ENCODE data around the gene CACNB4.

Gene CACNB4

DNA sequence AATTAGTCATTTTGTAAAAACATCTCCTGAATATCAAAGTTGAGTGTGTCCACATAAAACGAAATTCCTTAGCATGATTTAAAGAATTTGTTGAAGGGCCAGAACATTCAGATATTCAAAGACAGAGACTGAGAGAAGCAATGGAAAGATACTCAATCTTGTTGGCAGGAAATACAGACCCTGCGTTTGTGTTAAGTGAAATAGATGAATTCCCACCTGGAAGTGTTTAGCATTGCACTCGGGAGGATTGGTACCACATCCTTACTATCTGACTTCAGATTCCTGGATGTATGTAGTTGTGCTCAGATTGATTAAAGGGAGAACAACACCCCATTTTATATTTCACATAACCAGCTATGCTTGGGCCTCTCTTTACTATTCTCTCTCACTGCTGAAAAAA is 260.9 kb downstream of the CACNB4 start:
- DNase-seq (ENCODE audit: extremely low read depth in 1 of 2, low read depth in 1 of 2): no peak

DNA sequence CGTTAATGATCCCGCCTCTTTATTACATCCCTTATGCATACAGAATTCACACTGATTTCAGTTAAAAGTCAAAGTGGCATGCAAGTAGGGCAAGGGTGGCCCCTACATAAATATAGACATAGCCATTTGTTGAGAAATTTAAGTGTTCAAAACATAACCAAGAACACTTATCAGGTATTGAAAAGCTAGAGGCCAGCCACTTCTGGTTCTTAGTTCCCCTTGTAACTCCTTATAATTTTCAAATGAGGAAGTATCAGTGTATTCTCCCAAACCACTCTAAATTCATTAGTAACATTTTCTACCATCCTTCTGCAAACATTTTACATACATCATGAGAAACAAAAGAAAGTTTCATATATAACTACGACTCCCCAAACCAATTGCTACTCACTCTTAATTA is 264.9 kb downstream of the CACNB4 start:
- DNase-seq (ENCODE audit: extremely low read depth in 1 of 2, low read depth in 1 of 2): no peak

DNA sequence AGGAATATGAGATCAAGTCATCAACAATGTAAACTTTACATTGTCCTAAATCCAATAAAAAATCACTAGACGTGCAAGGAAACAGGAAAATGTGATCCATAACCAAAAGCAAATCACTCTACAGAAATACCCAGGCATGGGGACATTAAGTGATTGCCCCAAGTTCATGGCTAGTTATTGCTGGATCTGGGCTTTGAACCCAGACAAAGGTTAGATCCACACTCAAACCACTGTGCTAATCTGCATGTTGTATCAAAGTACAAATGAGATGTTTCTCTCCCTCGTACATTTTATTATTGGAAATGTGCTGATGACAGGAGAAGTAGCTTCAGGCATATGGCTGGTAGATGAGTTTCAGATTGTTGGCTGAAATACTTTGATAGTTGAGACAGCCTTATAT is 267.9 kb downstream of the CACNB4 start:
- no peak for DNase-seq (ENCODE audit: extremely low read depth in 1 of 2, low read depth in 1 of 2)

DNA sequence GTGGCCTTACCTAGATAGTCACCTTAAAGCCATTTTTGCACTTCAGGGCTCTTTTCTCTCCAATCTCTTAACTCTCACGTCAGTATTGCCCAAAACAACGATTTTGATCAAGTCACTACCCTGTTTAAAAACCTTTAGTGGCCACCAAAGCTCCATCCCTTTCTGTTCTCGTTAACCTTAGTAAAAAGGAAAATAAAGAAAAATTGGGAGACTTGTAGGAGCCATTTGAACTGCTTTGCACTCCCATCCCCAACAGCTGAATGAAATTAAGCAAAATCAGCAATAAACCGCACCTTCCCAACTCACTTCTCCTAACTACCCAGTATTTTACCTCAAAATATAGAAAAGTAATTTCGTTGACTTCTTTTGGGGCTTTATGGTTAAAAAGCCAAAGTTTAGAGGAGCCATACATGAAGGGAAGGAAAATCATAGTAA is 269.9 kb downstream of the CACNB4 start:
- no peak for DNase-seq (ENCODE audit: extremely low read depth in 1 of 2, low read depth in 1 of 2)

DNA sequence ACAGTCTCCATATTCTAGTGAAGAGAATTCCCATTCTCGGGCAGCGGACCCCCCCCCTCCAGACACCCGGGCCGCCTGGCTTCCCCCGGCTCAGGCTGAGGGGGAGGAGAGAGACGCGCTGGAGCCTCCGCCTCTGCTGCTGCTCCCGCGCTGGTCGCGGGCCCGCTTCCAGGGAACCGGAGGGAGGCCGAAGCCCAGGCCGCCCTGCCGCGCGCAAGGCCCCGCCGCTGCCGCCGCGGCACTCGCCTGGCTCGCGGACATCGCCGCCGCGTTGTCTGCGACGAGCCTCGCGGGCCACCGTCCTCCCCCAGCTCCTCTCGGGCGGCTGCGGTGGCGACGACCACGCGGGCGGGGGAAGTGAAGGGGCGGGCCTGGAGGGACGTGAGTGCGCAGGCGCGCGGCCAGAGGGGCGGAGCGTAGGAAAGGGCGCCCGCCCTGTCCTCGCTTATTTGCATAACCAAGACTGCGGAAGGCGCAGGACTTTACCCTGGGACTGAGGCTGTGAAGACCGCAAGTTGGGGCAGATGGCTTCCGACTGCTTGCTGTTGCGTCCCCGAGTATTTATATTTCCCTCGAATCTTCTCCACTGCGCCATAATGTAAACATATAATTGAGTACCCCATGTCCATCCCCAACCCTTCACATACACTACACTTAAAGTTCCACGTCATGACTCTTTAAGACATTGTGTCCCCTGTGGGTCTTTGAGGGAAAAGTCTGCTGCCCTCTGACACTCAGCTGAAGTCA is 270.5 kb downstream of the CACNB4 start, which contains the start of gene ARL5A:
Gene ARL5A, minus strand, starts transcription at position 279 of the 747 bp plus-strand sequence. Its CDS starts 245 bp downstream, at position 34.
- DNase-seq (ENCODE audit: extremely low read depth in 1 of 2, low read depth in 1 of 2): peak; percentile 78 to 93

DNA sequence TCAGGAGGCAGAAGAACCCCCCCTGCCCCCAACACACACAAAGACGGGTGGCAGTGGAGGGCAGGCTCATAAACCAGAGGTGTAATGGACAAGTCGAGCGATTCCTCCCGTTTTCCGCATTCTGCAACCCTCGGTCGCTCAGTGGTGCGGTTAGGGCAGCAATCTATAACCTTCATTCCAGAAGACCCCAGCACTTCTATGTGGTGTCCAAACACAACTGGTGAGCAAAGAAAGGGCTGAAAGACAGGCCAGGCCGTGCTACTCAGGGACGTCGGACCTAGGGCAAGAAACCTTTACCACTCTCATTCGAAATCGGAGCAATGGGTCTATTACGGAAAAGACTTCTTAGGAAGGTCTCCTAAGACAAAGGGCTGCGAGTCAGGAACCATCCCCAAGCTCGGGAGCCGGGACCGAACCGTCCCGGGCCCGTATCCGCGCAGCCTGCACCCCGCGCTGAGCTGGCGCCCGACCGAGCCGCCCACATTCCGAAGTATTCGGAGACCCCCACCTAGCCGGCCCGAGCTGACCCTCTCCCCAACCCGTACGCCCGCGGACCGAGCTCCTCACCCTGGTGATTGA is 271.2 kb downstream of the CACNB4 start:
- DNase-seq (ENCODE audit: extremely low read depth in 1 of 2, low read depth in 1 of 2): no peak

DNA sequence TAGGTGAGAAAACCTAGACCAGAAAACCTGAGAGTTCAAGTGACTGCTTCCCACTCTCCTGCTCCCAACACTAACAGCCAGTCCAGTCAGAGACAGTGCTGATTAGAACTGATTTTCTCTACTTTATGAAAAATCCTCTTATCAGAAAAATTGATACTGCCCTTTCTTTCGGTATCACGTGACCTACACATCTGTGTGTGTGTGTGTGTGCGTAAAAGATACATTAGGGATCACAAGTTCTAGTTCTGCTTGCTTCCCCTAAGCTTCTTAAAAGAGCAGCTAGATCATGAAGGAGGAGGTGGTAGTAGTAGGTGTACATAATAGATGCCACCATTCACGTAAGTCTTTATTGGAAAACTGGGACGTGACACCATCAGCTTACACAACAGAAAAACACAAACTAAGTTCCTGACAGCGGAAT is 272.1 kb downstream of the CACNB4 start:
- no peak for DNase-seq (ENCODE audit: extremely low read depth in 1 of 2, low read depth in 1 of 2)

DNA sequence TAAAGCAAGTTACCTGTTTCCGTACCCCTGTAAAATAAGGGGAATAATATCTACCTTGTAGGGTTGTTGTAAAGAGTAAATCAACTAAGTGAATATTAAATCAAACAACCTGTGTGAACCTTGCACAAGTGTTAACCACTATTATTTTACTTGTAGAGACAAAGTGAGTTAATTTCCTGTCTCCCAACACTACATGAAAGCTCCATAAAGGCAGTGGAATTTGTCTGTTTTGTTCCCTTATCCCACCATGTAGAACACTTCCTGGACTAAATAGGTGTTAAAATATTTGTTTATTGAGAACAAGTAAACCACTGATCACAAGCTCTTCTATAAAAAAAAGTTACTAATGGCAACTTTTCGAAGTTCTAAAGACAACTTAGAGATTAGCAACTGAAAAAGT is 274.0 kb downstream of the CACNB4 start:
- DNase-seq (ENCODE audit: extremely low read depth in 1 of 2, low read depth in 1 of 2): no peak

DNA sequence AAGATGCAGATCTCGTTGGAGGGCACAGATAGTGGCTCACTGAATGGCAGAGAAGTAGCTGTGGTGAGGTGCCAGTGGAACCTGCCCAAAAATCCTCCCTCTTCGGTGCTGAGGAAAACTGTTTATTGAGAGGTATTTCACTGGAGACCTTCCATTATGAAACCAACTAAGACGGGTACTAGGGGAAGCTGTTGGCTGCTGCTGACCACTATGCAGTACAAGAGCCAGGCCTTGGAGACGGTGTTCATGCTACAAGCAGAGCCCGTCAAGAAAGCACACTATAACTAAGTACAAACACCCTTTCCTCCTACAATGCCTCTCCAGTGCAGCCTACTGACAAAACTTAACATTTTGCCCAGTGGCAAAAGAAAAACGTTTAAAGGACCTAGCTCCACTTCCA is 275.2 kb downstream of the CACNB4 start:
- DNase-seq (ENCODE audit: extremely low read depth in 1 of 2, low read depth in 1 of 2): no peak

DNA sequence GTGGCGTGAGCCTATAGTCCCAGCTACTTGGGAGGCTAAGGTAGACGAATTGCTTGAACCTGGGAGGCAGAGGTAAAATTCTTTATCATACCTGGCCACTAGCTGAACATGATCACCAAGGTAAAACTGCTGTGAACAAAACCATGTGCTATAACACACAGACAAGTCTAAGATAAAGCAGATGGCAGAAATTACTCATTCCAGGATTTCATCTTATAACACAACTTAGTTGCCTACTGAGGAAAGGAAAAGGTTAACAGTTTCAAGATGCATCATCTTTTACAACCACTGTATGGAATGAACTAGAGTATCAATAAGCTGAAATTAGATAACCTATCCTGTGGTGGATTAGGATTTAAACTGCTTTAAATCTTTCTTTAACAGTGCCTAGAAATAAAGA is 278.9 kb downstream of the CACNB4 start:
- no peak for DNase-seq (ENCODE audit: extremely low read depth in 1 of 2, low read depth in 1 of 2)

DNA sequence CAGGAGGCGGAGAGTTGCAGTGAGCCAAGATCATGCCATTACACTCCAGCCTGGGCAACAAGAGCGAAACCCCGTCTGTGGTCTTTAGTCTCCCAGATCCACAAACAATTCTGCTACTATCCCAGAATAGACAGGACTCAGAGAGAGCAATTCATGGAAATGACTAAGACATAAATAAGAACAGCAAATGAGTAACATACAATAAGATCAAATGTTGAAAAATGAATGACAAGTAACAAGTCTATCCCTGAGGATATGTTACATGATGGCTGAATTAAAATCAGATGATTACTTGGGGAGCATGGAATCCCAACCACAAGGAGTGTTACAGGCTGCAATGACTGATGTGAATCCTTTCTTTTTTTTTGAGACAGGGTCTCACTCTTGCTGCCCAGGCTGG is 280.9 kb downstream of the CACNB4 start:
- no peak for DNase-seq (ENCODE audit: extremely low read depth in 1 of 2, low read depth in 1 of 2)

DNA sequence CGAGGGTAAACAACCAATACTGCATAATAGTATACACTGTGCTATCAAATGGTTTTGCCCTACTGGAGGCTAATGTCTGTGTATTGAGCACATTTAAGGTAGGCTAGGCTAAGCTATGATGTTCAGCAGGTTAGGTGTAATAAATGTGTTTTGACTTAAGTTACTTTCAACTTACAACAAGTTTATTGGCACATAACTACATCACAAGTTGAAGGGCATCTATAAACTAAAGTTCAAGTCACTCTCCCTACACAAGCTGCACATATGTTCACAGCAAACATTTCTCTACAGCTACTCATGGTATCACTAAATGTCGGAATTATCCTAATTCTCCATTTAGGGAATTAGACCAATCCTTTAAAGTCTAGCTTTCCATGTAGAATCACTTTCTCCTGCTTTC is 282.0 kb downstream of the CACNB4 start:
- DNase-seq (ENCODE audit: extremely low read depth in 1 of 2, low read depth in 1 of 2): no peak

DNA sequence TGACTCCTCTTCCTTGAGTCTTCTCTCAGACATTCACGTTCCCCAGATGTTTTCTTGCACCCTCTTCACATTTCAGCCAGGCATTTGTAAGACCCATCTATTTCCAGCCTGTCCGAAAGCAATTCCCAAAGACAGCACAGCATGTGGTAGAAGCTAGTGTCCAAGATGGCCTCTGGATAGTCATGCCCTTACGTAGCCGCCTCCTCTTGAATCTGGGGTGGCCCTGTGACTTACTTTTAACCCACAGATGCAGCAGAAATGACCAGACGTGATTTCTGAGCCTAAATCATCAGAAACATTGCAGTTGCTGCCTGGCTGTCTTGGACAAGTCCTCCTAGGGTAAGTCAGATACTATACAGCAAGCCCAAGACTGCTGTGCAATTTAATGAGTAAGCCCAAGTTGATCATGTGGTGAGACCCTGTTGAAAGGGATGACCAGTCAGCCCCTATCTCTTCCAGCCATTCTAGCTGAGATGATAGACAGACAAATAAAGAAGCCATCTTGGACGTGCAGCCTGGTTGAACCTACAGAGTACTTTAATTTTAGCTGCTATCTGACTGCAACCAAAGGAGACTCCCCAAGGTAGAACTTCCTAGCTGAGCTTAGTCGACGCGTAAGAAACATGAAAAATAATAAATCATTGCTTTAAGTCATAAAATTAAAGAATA is 282.9 kb downstream of the CACNB4 start:
- DNase-seq (ENCODE audit: extremely low read depth in 1 of 2, low read depth in 1 of 2): no peak

DNA sequence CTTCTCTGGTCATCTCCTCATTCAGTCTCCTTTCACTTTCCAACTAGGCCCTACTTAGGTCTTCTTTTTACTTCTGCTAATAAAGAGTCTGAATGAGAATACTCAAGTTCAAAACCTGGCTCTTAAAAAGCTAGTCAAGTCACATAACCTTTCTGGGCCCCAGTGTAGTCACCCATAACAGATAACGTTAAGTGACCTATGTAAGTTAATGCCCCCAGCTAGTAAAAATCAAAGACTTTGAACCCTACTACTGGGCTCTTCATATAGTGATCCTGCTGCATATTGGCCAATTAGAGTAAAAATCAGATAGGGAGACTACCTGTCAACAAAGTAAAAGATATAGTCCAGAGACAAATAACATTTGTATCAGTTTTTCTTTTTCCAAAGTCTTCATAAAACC is 288.4 kb downstream of the CACNB4 start:
- no peak for DNase-seq (ENCODE audit: extremely low read depth in 1 of 2, low read depth in 1 of 2)

DNA sequence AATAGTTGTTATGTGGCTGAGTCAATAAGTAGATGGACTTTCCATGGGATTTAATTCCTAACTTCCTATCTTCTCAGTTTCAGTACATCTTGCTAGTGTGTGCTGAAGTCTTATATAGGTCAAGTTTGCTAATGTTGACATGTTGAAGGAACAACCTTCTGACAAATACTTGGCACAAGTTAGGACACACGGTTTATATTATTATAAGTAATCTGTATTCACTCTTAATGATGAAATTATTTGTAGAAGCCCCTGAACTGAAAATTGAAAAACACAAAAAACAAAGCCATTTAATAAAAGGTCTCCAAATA is 289.8 kb downstream of the CACNB4 start:
- DNase-seq (ENCODE audit: extremely low read depth in 1 of 2, low read depth in 1 of 2): no peak

DNA sequence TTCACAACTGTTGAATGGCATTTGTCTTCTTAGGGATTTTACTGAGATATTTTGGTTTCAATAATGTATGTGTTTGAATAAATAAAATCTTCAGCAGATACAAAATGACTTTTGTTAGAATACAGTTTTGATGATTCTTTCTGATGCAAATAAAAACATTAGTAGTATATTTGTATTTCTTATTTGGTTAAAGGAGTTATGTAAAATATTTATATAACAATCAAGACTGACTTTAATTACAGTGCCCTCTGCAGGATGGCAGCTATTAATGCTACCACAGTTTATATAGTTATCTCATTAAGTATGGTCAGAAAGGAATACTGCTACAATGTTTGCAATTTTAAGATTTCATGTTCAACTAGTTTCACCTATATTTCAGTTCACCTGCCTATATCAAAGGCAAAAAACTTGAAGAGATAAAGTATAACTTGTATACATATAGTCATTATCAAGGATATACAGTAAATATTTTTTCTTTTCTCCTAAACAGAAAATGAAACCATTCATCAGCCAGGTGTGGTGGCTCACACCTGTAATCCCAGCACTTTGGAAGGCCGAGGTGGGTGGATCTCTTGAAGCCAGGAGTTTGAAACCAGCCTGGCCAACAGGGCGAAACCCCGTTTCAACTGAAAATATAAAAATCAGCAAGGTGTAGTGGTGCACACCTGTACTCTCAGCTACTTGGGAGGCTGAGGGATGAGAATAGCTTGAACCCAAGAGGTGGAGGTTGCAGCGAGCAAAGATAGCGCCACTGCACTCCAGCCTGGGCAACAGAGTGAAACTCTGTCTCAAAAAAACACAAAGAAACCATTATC is 290.4 kb downstream of the CACNB4 start:
- no peak for DNase-seq (ENCODE audit: extremely low read depth in 1 of 2, low read depth in 1 of 2)

DNA sequence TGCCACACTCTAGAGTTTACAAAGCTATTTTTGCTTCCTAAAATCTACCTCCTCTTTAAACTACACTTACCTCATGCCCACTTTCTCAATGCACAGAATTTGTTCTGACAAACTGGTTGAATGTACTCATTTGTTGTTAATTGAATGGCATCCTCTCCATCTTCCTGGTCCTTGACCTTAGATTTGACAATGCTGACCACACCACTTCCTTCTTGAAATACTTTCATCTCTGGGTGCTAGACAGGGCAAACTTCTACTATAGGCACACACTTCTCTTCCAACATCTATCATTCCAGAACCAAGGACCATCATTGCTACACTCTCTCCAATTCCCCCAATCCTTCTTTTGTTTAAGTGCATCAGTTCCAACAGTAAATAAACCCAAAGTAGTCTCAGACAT is 292.9 kb downstream of the CACNB4 start:
- DNase-seq (ENCODE audit: extremely low read depth in 1 of 2, low read depth in 1 of 2): no peak

DNA sequence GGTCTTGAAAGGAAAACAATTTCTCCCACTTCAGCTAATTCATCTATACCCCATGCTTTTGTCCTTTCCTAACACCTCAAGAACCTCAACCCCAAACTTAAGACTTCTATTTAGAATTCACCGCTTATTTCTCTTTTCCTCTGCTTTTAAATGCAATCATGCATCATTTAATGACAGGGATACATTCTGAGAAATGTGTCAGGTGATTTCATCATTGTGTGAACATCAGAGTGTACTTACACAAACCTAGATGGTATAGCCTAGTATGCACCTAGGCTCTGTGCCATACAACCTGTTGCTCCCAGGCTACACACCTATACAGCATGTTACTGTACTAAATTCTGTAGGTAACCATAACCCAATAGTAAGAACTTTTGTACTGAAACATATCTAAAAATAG is 293.5 kb downstream of the CACNB4 start:
- no peak for DNase-seq (ENCODE audit: extremely low read depth in 1 of 2, low read depth in 1 of 2)

DNA sequence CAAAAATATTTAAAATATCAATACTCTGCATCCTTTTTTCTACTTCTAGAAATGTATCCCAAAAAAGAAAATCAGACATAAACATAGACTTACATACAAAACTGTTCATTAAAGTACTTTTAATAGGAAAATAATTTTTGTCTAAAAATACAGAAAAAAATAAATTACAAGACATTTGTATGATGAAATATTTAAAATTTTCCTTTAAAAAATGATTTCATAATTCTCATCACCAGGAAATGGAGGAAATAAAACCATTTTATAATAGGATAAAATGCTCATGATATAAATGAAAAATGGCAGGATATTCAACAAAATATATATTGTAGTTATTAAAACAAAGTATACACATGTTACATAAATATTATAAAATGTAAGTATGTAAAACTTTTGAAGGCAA is 295.0 kb downstream of the CACNB4 start:
- no peak for DNase-seq (ENCODE audit: extremely low read depth in 1 of 2, low read depth in 1 of 2)

DNA sequence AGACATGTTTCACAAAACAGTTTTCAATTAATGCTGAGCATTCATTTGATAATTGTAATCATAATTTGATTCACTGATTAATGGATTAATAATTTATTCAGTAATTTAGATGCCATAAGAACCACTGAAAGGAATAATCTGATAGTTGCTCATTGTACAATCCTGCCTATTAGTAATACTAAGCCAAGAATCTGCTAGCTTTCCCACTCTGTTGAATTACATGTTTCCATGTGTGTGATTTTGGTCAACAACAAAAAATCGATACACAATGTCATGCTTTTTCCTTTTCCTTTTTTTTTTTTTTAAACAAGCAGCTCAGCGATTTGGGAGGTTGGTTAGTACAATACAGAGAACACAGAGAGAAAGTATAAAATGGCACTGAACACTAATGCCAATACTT is 296.5 kb downstream of the CACNB4 start:
- no peak for DNase-seq (ENCODE audit: extremely low read depth in 1 of 2, low read depth in 1 of 2)

DNA sequence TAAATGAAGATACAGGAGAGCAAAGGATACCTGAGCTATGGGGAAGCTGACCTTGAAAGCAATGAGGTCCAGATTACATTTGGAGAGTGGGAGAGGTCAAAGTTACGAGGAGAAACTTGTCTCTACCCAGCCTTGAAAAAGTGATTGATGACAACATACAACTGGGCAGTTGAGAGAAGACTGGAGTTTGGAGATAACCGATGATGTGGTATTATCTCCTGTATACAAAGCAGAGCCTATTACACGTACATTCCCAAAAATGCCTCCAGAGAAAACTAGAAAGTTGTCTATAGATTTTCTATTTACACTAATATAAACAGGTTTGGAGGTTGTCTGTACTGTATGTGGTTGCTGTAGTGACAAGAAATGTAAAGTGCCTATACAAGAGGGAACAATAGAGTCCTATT is 299.0 kb downstream of the CACNB4 start:
- DNase-seq (ENCODE audit: extremely low read depth in 1 of 2, low read depth in 1 of 2): no peak

Measured in activated CD8-positive, alpha-beta memory T cell treated with anti-CD3 and anti-CD28 coated beads for 1 hour (primary cell).